ENCODE data around the gene OR1J2. TPM values are rescaled to one million over a fixed set of nuclear protein-coding genes. Genes with fewer than 3 reads are reported as not detected.
A peak's percentile ranks its signal among the peaks of the same experiment; 100 is the strongest.

The OR1J2 gene
- total and polyA plus RNA-seq, 11 donors: not detected

GRCh38 chr9:122477826-122478225 lies 32.8 kb upstream of the OR1J2 start, which contains the start of gene OR1J1:
Gene OR1J1 (minus strand): TSS chr9:122477926. CDS start chr9:122477926, 0 bp downstream.
- TF ChIP-seq CTCF (IDR thresholded peaks at IDR 0.05): no peak
- TF ChIP-seq POLR2A (IDR thresholded peaks at IDR 0.05): no peak
- intact Hi-C loops (cut with DNase I): no loop called here
- H3K4me3 ChIP-seq: no peak within 1 kb of the TSS
- H3K36me3 ChIP-seq: no peaks in the 10 kb centered on the region
- peaks cover 0 to 30% (median 0%) of the 10 kb centered on the region in 9 donors for H3K27me3 ChIP-seq
- H3K4me1 ChIP-seq: no peaks in the 10 kb centered on the region
- no peak for ATAC-seq
- H3K9me3 ChIP-seq: no peaks in the 10 kb centered on the region
- no peak within 1 kb of the TSS for H3K27ac ChIP-seq
- no peak for DNase-seq
- 81 to 89% (median 84%) methylated on average over 6 of the region's 6 CpGs for WGBS, 4 donors

GRCh38 chr9:122479062-122479461 lies 31.5 kb upstream of the OR1J2 start:
- 79 to 90% (median 87%) methylated on average over 5 of the region's 5 CpGs for WGBS, 4 donors
- Histone ChIP-seq H3K27me3 (peaks cover 0 to 34% (median 0%) of the 10 kb centered on the region in 9 donors), H3K9me3 (no peaks in the 10 kb centered on the region), H3K4me1 (no peaks in the 10 kb centered on the region), H3K27ac (no peak overlapping the region), H3K4me3 (no peak overlapping the region), H3K36me3 (no peaks in the 10 kb centered on the region)
- no peak for ATAC-seq
- no peak for TF ChIP-seq CTCF (IDR thresholded peaks at IDR 0.05)
- TF ChIP-seq POLR2A (IDR thresholded peaks at IDR 0.05): no peak
- intact Hi-C loops (cut with DNase I): no loop called here
- no peak for DNase-seq

- no peaks in the 10 kb centered on the region for H3K36me3 ChIP-seq
- no peak overlapping the region for H3K4me3 ChIP-seq
- DNase-seq: no peak
- ATAC-seq: no peak
- intact Hi-C loops (cut with DNase I): no loop called here
- H3K9me3 ChIP-seq: peaks cover 0 to 14% (median 4%) of the 10 kb centered on the region in 12 donors
- no peaks in the 10 kb centered on the region for H3K4me1 ChIP-seq
- peaks cover 0 to 17% (median 0%) of the 10 kb centered on the region in 9 donors for H3K27me3 ChIP-seq
- no peak for TF ChIP-seq POLR2A (IDR thresholded peaks at IDR 0.05)
- peak; percentile 25 to 65 (median 56) for TF ChIP-seq CTCF (IDR thresholded peaks at IDR 0.05)
- 38 to 90% (median 51%) methylated on average over 2 of the region's 2 CpGs for WGBS, 4 donors
- H3K27ac ChIP-seq: no peak overlapping the region
These were observed 11.7 kb upstream of the OR1J2 start for GRCh38 chr9:122498883-122499288.

- Histone ChIP-seq H3K9me3 (no peaks in the 10 kb centered on the region), H3K27ac (no peak overlapping the region), H3K4me1 (no peaks in the 10 kb centered on the region), H3K36me3 (no peaks in the 10 kb centered on the region), H3K4me3 (no peak overlapping the region), H3K27me3 (peaks cover 0 to 10% (median 0%) of the 10 kb centered on the region in 9 donors)
- DNase-seq: no peak
- TF ChIP-seq CTCF (IDR thresholded peaks at IDR 0.05): no peak
- TF ChIP-seq POLR2A (IDR thresholded peaks at IDR 0.05): no peak
- intact Hi-C loops (cut with DNase I): no loop called here
- no peak for ATAC-seq
- WGBS, 4 donors: 37 to 48% (median 43%) methylated on average over 2 of the region's 2 CpGs
These were observed 3.6 kb upstream of the OR1J2 start for GRCh38 chr9:122506964-122507363.
